HG02678 (cell line): ENCODE data around the gene C1orf174.

ENCODE experiments used
- ATAC-seq: cut with Tn5 transposase; IDR thresholded peaks from one replicate; pipeline ENCODE4 v1.9.1; 2021; ENCODE audit warnings: mild to moderate bottlenecking, moderate library complexity; ENCODE audit not compliant: unreplicated experiment

The C1orf174 gene

GRCh38 chr1:3898475-3898735 is 1.7 kb downstream of the C1orf174 start:
- no peak for ATAC-seq

- ATAC-seq = no peak
Observed at GRCh38 chr1:3896396-3897000, 3.6 kb downstream of the C1orf174 start.

GRCh38 chr1:3895951-3896325 is 4.1 kb downstream of the C1orf174 start:
- no peak for ATAC-seq

DNA sequence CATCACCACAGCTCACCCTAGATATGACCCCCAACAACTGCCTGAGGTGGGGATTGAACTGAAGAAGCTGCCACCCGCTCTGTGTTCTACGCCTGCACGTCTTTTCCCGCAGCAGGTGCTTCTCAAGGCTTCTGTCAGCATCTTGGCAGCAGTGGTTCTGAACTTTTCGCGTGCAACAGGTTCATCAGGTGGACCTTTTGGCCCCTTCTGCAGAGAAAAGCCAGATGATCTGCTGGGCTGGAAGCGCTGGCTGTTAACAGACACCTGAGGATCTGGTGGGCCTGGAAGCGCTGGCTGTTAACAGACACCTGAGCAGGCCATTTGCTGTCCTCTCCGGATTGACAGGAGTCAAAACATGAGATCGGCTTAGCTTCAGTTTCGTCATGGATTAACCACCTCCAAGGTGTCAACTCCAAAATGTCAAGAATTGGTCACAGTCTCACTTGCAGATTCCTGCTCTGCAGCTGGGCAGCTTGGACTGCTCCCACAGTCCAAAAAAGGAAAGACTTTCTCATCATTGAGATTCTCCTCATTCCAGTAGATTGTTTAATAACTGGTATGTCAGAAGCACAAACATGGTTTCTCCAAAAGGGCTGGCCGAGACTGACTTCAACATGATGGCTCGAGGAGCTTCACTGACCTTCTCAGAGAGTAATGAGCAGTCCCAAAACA is 4.7 kb downstream of the C1orf174 start:
- ATAC-seq = no peak

DNA sequence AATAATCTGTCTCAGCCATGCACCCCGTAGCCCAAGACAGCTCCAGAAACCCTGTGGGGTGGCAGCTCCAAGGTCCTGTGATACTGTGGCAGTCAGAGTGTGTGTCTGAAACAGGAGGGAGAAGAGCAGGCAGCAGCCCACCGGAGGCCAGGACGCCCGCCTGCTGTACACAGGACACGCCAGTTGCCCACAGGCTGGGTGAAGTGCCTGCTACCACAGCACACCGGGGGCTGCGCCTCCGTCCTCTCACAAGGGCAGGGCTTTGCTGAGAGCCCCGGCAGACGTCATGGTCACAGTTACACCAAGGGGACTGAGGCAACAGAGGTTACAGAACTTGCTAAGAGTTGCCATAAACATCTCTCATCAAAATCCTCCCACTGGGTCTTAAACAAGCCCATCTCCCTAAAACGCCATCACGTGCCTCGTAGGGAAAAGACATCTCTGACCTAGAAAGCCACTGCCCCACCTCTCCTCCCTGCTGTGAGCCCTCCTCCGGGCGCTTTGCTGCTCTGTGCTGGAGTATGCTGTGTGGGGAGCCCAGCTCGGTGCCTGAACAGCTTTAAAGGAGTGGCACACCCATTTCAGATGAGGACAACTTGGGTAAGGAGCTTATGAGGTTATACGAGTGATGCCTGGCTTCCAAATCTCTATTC is 5.3 kb downstream of the C1orf174 start:
- ATAC-seq = no peak

- ATAC-seq = no peak
Observed at GRCh38 chr1:3893190-3893589, 6.9 kb downstream of the C1orf174 start.

DNA sequence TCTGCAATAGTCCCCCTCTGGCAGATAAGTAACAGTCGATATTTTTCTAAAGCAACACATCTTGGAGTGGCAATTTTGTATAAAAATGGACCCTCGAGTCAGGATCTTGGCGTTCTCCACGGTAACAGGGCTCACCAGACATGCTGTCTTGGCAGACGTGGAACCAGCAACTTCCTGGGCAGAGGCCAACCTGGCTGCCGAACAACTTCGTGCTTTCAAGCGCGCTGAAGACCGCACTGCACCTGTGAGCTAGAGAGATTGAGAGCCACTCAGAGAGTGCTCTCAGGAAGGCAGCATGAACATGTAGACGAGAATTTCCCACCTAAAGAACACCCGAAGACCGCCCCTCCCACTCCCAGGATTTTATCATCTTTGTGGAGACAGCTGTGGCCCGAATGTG is 7.3 kb downstream of the C1orf174 start:
- no peak for ATAC-seq

DNA sequence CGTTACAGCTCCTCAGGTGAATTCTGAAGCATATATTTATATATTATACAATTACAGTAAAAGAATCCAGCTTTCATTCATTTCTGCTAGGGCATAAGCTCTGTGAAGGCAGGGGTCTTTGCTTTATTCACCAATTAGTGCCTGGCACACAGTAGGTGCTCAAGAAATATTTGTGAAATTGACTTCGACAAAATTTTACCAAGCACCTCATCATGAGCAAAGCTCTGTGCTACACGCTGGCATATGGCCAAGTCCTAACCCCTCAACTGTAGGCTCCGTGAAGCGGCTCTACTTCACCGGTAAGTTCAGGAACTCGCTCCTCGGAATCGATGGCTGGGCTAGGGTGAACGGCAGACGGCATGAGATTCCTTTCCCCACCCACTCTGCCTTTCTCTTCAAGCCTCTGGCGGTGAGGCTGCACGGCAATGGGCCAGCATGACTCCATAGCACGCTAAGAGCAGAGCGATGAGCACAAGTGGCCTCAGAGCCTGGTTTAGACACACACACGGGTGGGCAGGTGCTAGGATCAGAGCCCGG is 8.7 kb downstream of the C1orf174 start:
- ATAC-seq = no peak

GRCh38 chr1:3890389-3891328 is 9.4 kb downstream of the C1orf174 start:
- no peak for ATAC-seq

GRCh38 chr1:3889936-3890335 is 10.1 kb downstream of the C1orf174 start:
- no peak for ATAC-seq

- no peak for ATAC-seq
Observed at GRCh38 chr1:3888301-3888700, 11.8 kb downstream of the C1orf174 start.

DNA sequence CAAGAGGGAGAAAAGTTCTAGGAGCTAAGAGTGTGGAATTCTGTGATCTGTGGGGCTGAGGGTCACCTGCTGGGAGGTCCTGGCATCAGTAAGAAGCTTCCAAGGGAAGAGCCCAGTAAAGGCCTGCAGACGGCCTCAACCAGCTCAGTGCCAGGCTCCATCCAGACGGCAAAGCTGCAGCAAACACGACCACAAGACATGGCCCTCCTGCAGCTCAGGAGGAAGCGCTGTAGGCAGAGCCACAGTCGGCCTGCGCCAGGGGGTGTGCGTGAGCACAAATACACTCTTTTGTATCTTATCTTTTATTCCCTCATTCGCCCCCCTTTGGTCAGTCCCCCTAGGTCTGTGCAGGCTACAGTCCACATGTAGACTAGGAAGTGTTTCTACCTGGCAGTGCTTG is 13.4 kb downstream of the C1orf174 start:
- ATAC-seq = no peak

- no peak for ATAC-seq
Observed at GRCh38 chr1:3886106-3886670, 13.9 kb downstream of the C1orf174 start.

- no peak for ATAC-seq
Observed at GRCh38 chr1:3885611-3886010, 14.5 kb downstream of the C1orf174 start.

DNA sequence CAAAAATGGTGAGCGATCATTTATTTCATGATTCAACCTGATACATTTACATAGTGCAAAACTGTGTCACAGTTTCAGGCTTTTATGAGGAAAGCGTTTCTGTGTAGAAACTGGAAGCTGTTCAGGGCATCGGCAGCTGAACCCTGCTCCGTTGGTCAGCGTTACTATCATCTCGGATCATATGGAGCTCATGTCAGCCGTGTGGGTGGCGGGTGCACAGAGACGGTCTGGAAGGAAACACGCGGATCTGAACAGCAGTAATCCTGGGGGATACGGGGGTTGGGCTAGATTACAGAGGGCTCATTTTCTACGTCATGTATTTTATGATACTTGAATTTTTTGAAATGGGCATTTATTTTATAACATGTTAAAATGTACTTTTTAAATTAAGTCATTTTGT is 15.1 kb downstream of the C1orf174 start:
- no peak for ATAC-seq

DNA sequence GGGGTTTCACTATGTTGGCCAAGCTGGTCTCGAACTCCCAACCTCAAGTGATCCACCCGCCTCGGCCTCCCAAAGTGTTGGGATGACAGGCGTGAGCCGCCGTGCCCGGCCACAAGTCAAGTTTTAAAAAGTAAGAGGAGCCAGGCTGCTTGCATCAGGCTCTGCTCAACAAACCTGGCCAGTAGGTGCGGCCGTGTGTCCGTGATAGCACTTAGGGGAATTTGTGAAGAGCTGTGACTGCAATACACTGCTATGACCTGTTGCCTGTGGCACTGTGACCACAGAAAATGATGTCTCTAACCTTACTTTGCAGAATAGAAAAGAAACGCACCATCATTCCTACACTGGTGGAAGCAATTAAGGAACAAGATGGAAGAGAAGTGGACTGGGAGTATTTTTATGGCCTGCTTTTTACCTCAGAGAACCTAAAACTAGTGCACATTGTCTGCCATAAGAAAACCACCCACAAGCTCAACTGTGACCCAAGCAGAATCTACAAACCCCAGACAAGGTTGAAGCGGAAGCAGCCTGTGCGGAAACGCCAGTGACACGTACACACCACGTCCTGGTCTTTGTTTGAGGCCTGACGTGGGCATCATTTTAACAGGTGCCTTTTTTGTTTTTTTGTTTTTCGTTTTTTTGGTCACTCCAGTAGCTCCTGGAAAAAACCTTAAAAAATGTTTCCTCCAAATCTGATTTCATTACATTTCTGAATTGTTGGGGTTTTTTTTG is 16.7 kb downstream of the C1orf174 start:
- no peak for ATAC-seq

DNA sequence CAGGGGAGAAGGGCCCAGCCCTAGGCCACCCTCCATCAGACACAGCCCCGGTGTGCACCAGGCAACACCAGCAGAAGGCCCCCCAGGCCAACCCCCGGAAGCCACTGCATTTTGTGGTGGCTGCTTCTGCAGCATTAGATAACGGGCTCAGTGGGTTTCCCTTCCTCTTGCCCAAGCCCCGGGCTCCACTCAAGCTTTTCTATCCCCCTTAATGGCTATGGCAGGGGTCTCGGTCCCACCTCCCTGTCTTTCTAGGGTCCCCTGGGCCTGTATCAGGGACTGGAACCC is 18.9 kb downstream of the C1orf174 start:
- ATAC-seq = no peak

DNA sequence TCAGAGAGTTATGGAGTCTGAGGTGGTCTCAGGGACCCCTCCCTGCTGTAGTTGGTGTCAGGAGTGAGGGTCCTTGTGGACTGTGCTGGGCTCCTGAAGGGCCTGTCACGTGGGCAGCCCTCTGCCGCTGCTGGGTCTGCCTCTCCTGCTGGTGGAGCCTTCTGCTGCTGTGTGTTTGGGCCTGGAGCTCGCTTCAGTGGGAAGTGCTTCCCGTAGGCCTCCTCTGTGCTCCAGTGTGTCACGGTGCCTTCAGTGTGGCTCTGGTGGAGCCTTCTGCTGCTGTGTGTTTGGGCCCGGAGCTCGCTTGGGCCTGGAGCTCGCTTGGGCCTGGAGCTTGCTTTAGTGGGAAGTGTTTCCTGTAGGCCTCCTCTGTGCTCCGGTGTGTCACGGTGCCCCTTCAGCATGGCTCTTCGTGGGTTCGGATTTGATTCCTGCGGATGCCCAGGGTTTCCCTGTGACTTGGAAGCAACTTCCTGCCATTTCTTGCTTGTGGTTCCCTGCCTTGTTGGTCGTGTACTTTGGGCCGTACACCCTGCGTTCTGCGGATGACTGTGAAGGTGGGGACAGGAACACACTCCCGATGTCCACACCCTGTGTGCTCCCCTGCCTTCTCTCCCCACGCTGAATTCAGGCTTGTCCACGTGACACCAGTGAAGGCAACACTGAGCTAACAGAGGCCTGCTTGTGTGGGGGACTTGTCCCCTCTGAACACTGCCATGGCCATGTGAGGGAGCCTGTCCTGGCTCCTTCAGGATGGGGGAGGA is 19.5 kb downstream of the C1orf174 start:
- no peak for ATAC-seq

GRCh38 chr1:3879787-3880428 is 20.2 kb downstream of the C1orf174 start:
- ATAC-seq = no peak
